SK-N-SH treated with all-trans-retinoic acid at 6 μM for 48 hours (cell line): Measurements from ENCODE around the gene CDH9.

ENCODE experiments used
- ATAC-seq: fragments of 200-7000 bp; cut with Tn5 transposase; 3 replicates; pipeline ENCODE4 v1.9.1; 2020; ENCODE audit warnings: mild to moderate bottlenecking, moderate library complexity
- ARNTL ChIP-seq: fragments of 450-650 bp; formaldehyde crosslinking; IDR thresholded peaks from 2 replicates; pipeline ENCODE4 v1.5.0; 2020; ENCODE audit warnings: low read depth, mild to moderate bottlenecking, moderate library complexity, borderline replicate concordance
- BACH2 ChIP-seq: fragments of 250-450 bp; sonication (Bioruptor Pico); IDR thresholded peaks from 2 replicates; pipeline ENCODE4 v1.9.0; 2021; ENCODE audit warnings: mild to moderate bottlenecking, borderline replicate concordance
- CREB5 ChIP-seq: fragments of 250-450 bp; sonication (Bioruptor Pico); IDR thresholded peaks from 2 replicates; pipeline ENCODE4 v1.5.1; 2020; ENCODE audit warnings: low read depth, mild to moderate bottlenecking, moderate library complexity
- CSDC2 ChIP-seq: fragments of 250-450 bp; sonication (Bioruptor Pico); IDR thresholded peaks from 2 replicates; pipeline ENCODE4 v1.5.0; 2020; ENCODE audit warnings: mild to moderate bottlenecking, moderate library complexity
- ESRRG ChIP-seq: fragments of 250-450 bp; sonication (Bioruptor Pico); IDR thresholded peaks from 2 replicates; pipeline ENCODE4 v1.6.1; 2021; ENCODE audit warnings: mild to moderate bottlenecking
- ISL1 ChIP-seq: fragments of 250-450 bp; sonication (Bioruptor Pico); IDR thresholded peaks from 2 replicates; pipeline ENCODE4 v2.1.2; 2022; ENCODE audit warnings: mild to moderate bottlenecking, moderate library complexity
- OSR1 ChIP-seq: fragments of 250-450 bp; sonication (Bioruptor Pico); IDR thresholded peaks from 2 replicates; pipeline ENCODE4 v1.8.0; 2022; ENCODE audit warnings: moderate library complexity, mild to moderate bottlenecking, inconsistent platforms
- PPARA ChIP-seq: fragments of 250-450 bp; sonication (Bioruptor Pico); IDR thresholded peaks from 2 replicates; pipeline ENCODE4 v1.5.0; 2020; ENCODE audit warnings: mild to moderate bottlenecking, borderline replicate concordance
- RARB ChIP-seq: fragments of 250-450 bp; sonication (Bioruptor Pico); IDR thresholded peaks from 2 replicates; pipeline ENCODE4 v1.8.0; 2021; ENCODE audit warnings: mild to moderate bottlenecking, moderate library complexity
- SNAI2 ChIP-seq: fragments of 250-450 bp; sonication (Bioruptor Pico); IDR thresholded peaks from 2 replicates; pipeline ENCODE4 v1.5.0; 2020; ENCODE audit warnings: mild to moderate bottlenecking, moderate library complexity
- TCF4 ChIP-seq: fragments of 250-450 bp; sonication (Bioruptor Pico); IDR thresholded peaks from 2 replicates; pipeline ENCODE4 v1.8.0; 2021; ENCODE audit warnings: mild to moderate bottlenecking, moderate library complexity, borderline replicate concordance
- TOX ChIP-seq: fragments of 250-450 bp; sonication (Bioruptor Pico); IDR thresholded peaks from 2 replicates; pipeline ENCODE4 v1.8.0; 2021; ENCODE audit warnings: mild to moderate bottlenecking, moderate library complexity, borderline replicate concordance
- ZC3H10 ChIP-seq: fragments of 250-450 bp; sonication (Bioruptor Pico); IDR thresholded peaks from 2 replicates; pipeline ENCODE4 v1.5.1; 2021; ENCODE audit warnings: mild to moderate bottlenecking, moderate library complexity
- ZFP30 ChIP-seq: fragments of 450-650 bp; formaldehyde crosslinking; IDR thresholded peaks from 2 replicates; pipeline ENCODE4 v1.5.0; 2022; ENCODE audit warnings: mild to moderate bottlenecking, moderate library complexity
- ZNF565 ChIP-seq: fragments of 450-650 bp; formaldehyde crosslinking; conservative IDR thresholded peaks from 2 replicates; pipeline ENCODE4 v1.5.0; 2020; ENCODE audit warnings: low read depth, mild to moderate bottlenecking, moderate library complexity
- ZNF8 ChIP-seq: fragments of 450-650 bp; formaldehyde crosslinking; IDR thresholded peaks from 2 replicates; pipeline ENCODE4 v1.5.0; 2020; ENCODE audit warnings: mild to moderate bottlenecking, moderate library complexity
- TF ChIP-seq, protein P1 (sequence below): fragments of 250-450 bp; sonication (Bioruptor Pico); IDR thresholded peaks from 2 replicates; pipeline ENCODE4 v1.5.1; 2021; ENCODE audit warnings: mild to moderate bottlenecking, moderate library complexity
- TF ChIP-seq, protein P2 (sequence below): fragments of 250-450 bp; sonication (Bioruptor Pico); IDR thresholded peaks from 2 replicates; pipeline ENCODE4 v1.8.0; 2020; ENCODE audit warnings: mild to moderate bottlenecking, moderate library complexity, borderline replicate concordance
- TF ChIP-seq, protein P3 (sequence below): fragments of 250-450 bp; sonication (Bioruptor Pico); IDR thresholded peaks from 2 replicates; pipeline ENCODE4 v1.8.0; 2021; ENCODE audit warnings: low read depth, mild to moderate bottlenecking, moderate library complexity, borderline replicate concordance

Gene CDH9

DNA sequence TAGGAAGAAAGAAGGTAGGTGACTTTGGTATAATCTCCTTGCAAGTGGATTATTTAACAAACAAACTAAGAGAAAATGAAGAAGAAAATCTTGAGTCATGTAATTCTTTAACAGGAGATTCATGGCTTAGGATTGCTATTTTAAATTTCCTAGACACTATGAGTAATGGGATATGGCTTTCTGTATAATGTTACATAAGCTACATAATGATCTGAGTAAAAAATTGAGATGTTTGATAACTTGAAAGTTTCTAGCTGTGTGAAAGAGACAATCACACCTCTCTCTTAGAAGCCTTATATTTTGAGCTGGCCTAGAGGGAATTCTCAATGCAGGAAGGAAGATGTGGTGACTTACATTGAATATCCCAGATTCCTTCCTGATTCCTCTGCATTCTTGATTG lies 92.5 kb downstream of the CDH9 start (continued):
- TF ChIP-seq, protein P1, sequence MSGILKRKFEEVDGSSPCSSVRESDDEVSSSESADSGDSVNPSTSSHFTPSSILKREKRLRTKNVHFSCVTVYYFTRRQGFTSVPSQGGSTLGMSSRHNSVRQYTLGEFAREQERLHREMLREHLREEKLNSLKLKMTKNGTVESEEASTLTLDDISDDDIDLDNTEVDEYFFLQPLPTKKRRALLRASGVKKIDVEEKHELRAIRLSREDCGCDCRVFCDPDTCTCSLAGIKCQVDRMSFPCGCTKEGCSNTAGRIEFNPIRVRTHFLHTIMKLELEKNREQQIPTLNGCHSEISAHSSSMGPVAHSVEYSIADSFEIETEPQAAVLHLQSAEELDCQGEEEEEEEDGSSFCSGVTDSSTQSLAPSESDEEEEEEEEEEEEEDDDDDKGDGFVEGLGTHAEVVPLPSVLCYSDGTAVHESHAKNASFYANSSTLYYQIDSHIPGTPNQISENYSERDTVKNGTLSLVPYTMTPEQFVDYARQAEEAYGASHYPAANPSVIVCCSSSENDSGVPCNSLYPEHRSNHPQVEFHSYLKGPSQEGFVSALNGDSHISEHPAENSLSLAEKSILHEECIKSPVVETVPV (CRISPR knock-in tag) = no peak
- TF ChIP-seq CSDC2 (CRISPR knock-in tag) (no peak), ISL1 (CRISPR knock-in tag) (no peak), RARB (CRISPR knock-in tag) (no peak), BACH2 (CRISPR knock-in tag) (no peak)
- TF ChIP-seq, all 23 proteins: peak for 0

DNA sequence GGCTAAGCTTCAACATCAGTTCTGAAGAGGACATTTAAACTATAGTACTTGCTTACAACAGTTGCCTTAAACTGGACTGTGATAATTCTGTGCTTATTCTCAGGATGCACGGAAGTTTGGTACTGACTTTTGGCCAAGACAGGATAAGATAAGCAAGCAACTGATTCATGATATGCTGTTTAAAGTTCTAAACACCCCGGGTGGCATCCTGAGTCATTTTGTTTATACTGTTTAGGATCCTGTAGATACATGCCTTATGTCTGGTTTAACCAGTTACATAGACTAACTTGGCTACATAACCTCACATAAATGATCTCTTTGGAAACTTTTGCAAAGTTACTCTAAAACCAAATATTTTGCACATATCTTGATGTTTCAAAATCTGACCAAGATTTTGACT lies 95.9 kb downstream of the CDH9 start:
- TF ChIP-seq, protein P1 (CRISPR knock-in tag) = no peak
- TF ChIP-seq ARNTL (CRISPR knock-in tag) = no peak
- TF ChIP-seq OSR1 (CRISPR knock-in tag) = no peak
- TF ChIP-seq TOX (CRISPR knock-in tag) = no peak
- no peak for TF ChIP-seq TCF4
- TF ChIP-seq, protein P2, sequence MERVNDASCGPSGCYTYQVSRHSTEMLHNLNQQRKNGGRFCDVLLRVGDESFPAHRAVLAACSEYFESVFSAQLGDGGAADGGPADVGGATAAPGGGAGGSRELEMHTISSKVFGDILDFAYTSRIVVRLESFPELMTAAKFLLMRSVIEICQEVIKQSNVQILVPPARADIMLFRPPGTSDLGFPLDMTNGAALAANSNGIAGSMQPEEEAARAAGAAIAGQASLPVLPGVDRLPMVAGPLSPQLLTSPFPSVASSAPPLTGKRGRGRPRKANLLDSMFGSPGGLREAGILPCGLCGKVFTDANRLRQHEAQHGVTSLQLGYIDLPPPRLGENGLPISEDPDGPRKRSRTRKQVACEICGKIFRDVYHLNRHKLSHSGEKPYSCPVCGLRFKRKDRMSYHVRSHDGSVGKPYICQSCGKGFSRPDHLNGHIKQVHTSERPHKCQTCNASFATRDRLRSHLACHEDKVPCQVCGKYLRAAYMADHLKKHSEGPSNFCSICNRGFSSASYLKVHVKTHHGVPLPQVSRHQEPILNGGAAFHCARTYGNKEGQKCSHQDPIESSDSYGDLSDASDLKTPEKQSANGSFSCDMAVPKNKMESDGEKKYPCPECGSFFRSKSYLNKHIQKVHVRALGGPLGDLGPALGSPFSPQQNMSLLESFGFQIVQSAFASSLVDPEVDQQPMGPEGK (CRISPR knock-in tag) = no peak
- no peak for TF ChIP-seq RARB (CRISPR knock-in tag)
- TF ChIP-seq, protein P3, sequence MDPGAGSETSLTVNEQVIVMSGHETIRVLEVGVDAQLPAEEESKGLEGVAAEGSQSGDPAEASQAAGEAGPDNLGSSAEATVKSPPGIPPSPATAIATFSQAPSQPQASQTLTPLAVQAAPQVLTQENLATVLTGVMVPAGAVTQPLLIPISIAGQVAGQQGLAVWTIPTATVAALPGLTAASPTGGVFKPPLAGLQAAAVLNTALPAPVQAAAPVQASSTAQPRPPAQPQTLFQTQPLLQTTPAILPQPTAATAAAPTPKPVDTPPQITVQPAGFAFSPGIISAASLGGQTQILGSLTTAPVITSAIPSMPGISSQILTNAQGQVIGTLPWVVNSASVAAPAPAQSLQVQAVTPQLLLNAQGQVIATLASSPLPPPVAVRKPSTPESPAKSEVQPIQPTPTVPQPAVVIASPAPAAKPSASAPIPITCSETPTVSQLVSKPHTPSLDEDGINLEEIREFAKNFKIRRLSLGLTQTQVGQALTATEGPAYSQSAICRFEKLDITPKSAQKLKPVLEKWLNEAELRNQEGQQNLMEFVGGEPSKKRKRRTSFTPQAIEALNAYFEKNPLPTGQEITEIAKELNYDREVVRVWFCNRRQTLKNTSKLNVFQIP (CRISPR knock-in tag) = no peak
- ATAC-seq = no peak

DNA sequence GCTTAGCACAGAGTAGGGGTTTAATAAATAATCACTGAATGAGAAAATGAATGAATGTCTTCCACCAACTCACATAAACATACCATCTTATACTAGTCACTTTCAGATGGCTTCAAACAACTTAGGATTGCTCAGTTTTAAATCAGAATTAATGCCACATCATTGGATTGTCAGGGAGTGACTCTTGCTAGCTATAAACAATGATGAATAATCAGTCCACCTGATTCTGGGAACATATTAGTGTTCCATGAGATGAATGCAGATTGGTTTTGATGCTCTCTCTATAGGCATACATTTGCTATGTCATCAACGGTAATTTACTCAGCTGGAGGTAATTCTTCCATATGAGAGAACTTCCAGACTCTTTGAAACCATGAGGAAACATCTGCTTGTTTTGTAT lies 97.4 kb downstream of the CDH9 start:
- TF ChIP-seq RARB (CRISPR knock-in tag) (no peak), CREB5 (CRISPR knock-in tag) (no peak), BACH2 (CRISPR knock-in tag) (no peak), SNAI2 (no peak), ZNF8 (no peak), PPARA (CRISPR knock-in tag) (no peak), ISL1 (CRISPR knock-in tag) (no peak)
- TF ChIP-seq, all 23 proteins: peak for 0
- no peak for ATAC-seq

DNA sequence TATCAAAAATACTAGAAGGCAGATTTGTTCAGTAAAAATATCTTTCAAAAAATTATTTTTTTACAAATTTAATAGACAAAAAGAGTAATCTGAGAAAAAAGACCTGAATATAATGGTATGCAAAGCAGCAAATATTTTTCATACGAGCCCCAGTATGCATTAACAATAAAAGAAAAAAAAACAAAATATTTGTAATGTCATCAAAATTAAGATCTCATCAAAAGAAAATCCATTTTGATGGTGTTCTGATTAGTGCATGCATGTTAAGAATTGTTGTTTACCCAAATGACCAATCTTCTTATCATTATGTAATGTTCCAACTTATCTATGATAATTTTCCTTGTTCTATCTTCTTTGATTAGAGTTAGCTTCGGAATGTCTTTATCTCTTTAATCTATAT lies 106.1 kb downstream of the CDH9 start:
- ATAC-seq = no peak
- TF ChIP-seq OSR1 (CRISPR knock-in tag) (no peak), ZNF565 (CRISPR knock-in tag) (no peak), ESRRG (no peak), ZC3H10 (CRISPR knock-in tag) (no peak), PPARA (CRISPR knock-in tag) (no peak), ZFP30 (CRISPR knock-in tag) (no peak), SNAI2 (no peak), TOX (CRISPR knock-in tag) (no peak), ZNF8 (no peak), ARNTL (CRISPR knock-in tag) (no peak), ISL1 (CRISPR knock-in tag) (no peak)
- TF ChIP-seq, protein P3 (CRISPR knock-in tag) = no peak
